Left renal cortex interstitium (tissue), 4 donors: ENCODE data around the gene GNG2. TPM values are rescaled to one million over a fixed set of nuclear protein-coding genes. Genes with fewer than 3 reads are reported as not detected.

Experiments used
- DNase-seq, 4 donors: peaks; one replicate each; pipeline ENCODE4 v3.0.0-alpha.2; 2013; ENCODE audit warnings: low read depth in 4 of 4, low spot score in 2 of 4, missing footprints in 1 of 4
- polyA plus RNA-seq, 4 donors: library from polyadenylated mRNA; unstranded; fragments of 120-200 nt; gene quantifications; one replicate each; pipeline ENCODE4 v1.2.1, GENCODE V29; 2013; ENCODE audit not compliant: insufficient read length in 4 of 4

Gene GNG2
- polyA plus RNA-seq, 4 donors = 60.9 to 91.1 (median 74.1) TPM

GRCh38 chr14:51852541-51852940 is 7.9 kb upstream of the GNG2 start:
- no peak for DNase-seq

- no peak for DNase-seq
Measured at GRCh38 chr14:51855234-51855633, 5.2 kb upstream of the GNG2 start.

- no peak for DNase-seq
Measured at GRCh38 chr14:51856792-51857296, 3.6 kb upstream of the GNG2 start.

- DNase-seq = no peak
Measured at GRCh38 chr14:51859131-51859530, 1.3 kb upstream of the GNG2 start.

GRCh38 chr14:51860825-51861499 is 550 bp downstream of the GNG2 start:
- peak in 1 of 4 donors; percentile 67 for DNase-seq

- DNase-seq = no peak
Measured at GRCh38 chr14:51862176-51862796, 1.9 kb downstream of the GNG2 start.

- DNase-seq = no peak
Measured at GRCh38 chr14:51862860-51863259, 2.4 kb downstream of the GNG2 start.

GRCh38 chr14:51865953-51866747 is 5.7 kb downstream of the GNG2 start:
- no peak for DNase-seq

- DNase-seq = no peak
Measured at GRCh38 chr14:51867741-51868140, 7.3 kb downstream of the GNG2 start.

- no peak for DNase-seq
Measured at GRCh38 chr14:51868405-51868804, 8.0 kb downstream of the GNG2 start.

- DNase-seq = no peak
Measured at GRCh38 chr14:51869411-51870100, 9.1 kb downstream of the GNG2 start.

GRCh38 chr14:51870606-51871005 is 10.2 kb downstream of the GNG2 start:
- no peak for DNase-seq

GRCh38 chr14:51871846-51872245 is 11.4 kb downstream of the GNG2 start:
- DNase-seq = no peak

- no peak for DNase-seq
Measured at GRCh38 chr14:51872396-51872795, 12.0 kb downstream of the GNG2 start.

- no peak for DNase-seq
Measured at GRCh38 chr14:51873221-51873893, 12.9 kb downstream of the GNG2 start.

- DNase-seq = no peak
Measured at GRCh38 chr14:51877810-51878209, 17.4 kb downstream of the GNG2 start.

GRCh38 chr14:51879170-51879569 is 18.8 kb downstream of the GNG2 start:
- DNase-seq = no peak

- no peak for DNase-seq
Measured at GRCh38 chr14:51880835-51881580, 20.6 kb downstream of the GNG2 start.

GRCh38 chr14:51881636-51882035 is 21.2 kb downstream of the GNG2 start:
- DNase-seq = no peak

- no peak for DNase-seq
Measured at GRCh38 chr14:51883232-51883631, 22.8 kb downstream of the GNG2 start.
